Endothelial cell of umbilical vein (primary cell): ENCODE data around the gene NCBP1. TPM values are rescaled to one million over a fixed set of nuclear protein-coding genes. Genes with fewer than 3 reads are reported as not detected.

Experiments used
- BruUV-seq: library from RNA; stranded (reverse); fragments of 400-500 nt; replicated peaks from 2 replicates; lab custom pipeline; 2021; lab: Mats Ljungman, UMichigan
- CTCF ChIA-PET: fragments of 300-600, 350-600 bp; sonication (Branson Sonifier 250); formaldehyde crosslinking; loops from one replicate; lab custom pipeline; 2021; ENCODE audit warnings: antibody characterized with exemption, inconsistent platforms; lab: Charles Lee
- POLR2A ChIA-PET: fragments of 300-600, 350-600 bp; sonication (Branson Sonifier 250); formaldehyde crosslinking; loops from one replicate; lab custom pipeline; 2021; ENCODE audit warnings: antibody characterized with exemption, inconsistent platforms; lab: Charles Lee
- DNase-seq: peaks from one replicate; pipeline ENCODE4 v3.0.0-alpha.2; 2011; ENCODE audit warnings: low read depth, low spot score
- FAIRE-seq: peaks from 2 replicates; lab custom pipeline; 2011; peaks lifted over from hg19 to GRCh38; lab: Jason Lieb, UNC
- H2AFZ ChIP-seq: 2 replicates; pipeline ENCODE4 v1.6.0; 2012; ENCODE audit warnings: low read depth, low read length, control low read depth, inconsistent platforms
- H3K27ac ChIP-seq: 2 replicates; pipeline ENCODE4 v1.5.1; 2011; ENCODE audit warnings: low read depth, mild to moderate bottlenecking, control low read depth, low read length, moderate library complexity; ENCODE audit not compliant: insufficient read depth
- H3K27me3 ChIP-seq, 2 experiments: 2 replicates each; pipeline versions ENCODE4 v1.6.0 to v1.6.1; 2011; ENCODE audit warnings: low read length in 2 of 2, mixed read lengths in 1 of 2; ENCODE audit not compliant: control insufficient read depth in 2 of 2, insufficient read depth in 2 of 2
- H3K36me3 ChIP-seq, 2 experiments: 2 replicates in 1 of 2; 3 replicates in 1 of 2; pipeline ENCODE4 v1.5.1; 2011; ENCODE audit warnings: low read length in 2 of 2, mild to moderate bottlenecking in 1 of 2, moderate library complexity in 1 of 2; ENCODE audit not compliant: control insufficient read depth in 2 of 2, insufficient read depth in 2 of 2; ENCODE audit errors: extremely low read depth in 1 of 2
- H3K4me1 ChIP-seq: 3 replicates; pipeline ENCODE4 v1.5.1; 2011; ENCODE audit warnings: mild to moderate bottlenecking, low read length; ENCODE audit not compliant: control insufficient read depth, insufficient read depth; ENCODE audit errors: extremely low read depth
- H3K4me2 ChIP-seq: 2 replicates; pipeline ENCODE4 v1.6.1; 2011; ENCODE audit warnings: low read length, control low read depth, mixed read lengths; ENCODE audit not compliant: insufficient read depth
- H3K4me3 ChIP-seq, 3 experiments: fragments of 200-600 bp in 1 of 3; sonication (generic), shearing (Covaris generic) in 1 of 3; replicated peaks in 1 of 3; 2 replicates each; pipeline ENCODE4 v1.5.1; 2011 to 2016; ENCODE audit warnings: control low read depth in 3 of 3, low read length in 3 of 3, mild to moderate bottlenecking in 2 of 3, inconsistent platforms in 1 of 3, low read depth in 1 of 3, moderate library complexity in 1 of 3; ENCODE audit not compliant: insufficient read depth in 1 of 3
- H3K79me2 ChIP-seq: 2 replicates; pipeline ENCODE4 v1.6.0; 2012; ENCODE audit warnings: low read length, inconsistent platforms; ENCODE audit not compliant: control insufficient read depth, insufficient read depth
- H3K9ac ChIP-seq: replicated peaks from 2 replicates; pipeline ENCODE3; 2011; ENCODE audit warnings: low read length, control low read depth; ENCODE audit not compliant: insufficient read depth; ENCODE audit errors: extremely low read depth
- H3K9me1 ChIP-seq: replicated peaks from 3 replicates; pipeline ENCODE4 v1.6.0; 2011; ENCODE audit warnings: mild to moderate bottlenecking, low read length; ENCODE audit not compliant: control insufficient read depth, insufficient read depth; ENCODE audit errors: extremely low read depth
- H3K9me3 ChIP-seq: replicated peaks from 2 replicates; pipeline ENCODE4 v1.5.1; 2012; ENCODE audit warnings: low read length, inconsistent platforms; ENCODE audit not compliant: control insufficient read depth, insufficient read depth
- H4K20me1 ChIP-seq: replicated peaks from 2 replicates; pipeline ENCODE3; 2011; ENCODE audit warnings: mild to moderate bottlenecking, low read length; ENCODE audit not compliant: control insufficient read depth, insufficient read depth; ENCODE audit errors: extremely low read depth
- EZH2 ChIP-seq: IDR thresholded peaks from 2 replicates; pipeline ENCODE4 v1.6.1; 2012; ENCODE audit warnings: borderline replicate concordance, low read depth, mild to moderate bottlenecking, moderate library complexity, low read length, inconsistent platforms; ENCODE audit not compliant: severe bottlenecking
- FOS ChIP-seq: IDR thresholded peaks from 2 replicates; pipeline ENCODE4 v1.6.1; 2011; ENCODE audit warnings: mild to moderate bottlenecking, low read length, moderate library complexity, borderline replicate concordance; ENCODE audit not compliant: insufficient read depth
- GATA2 ChIP-seq: IDR thresholded peaks from 2 replicates; pipeline ENCODE4 v1.7.0; 2011; ENCODE audit warnings: low read depth, mild to moderate bottlenecking, moderate library complexity, mixed read lengths, low read length; ENCODE audit not compliant: insufficient read length, insufficient read depth
- JUN ChIP-seq: IDR thresholded peaks from 2 replicates; pipeline ENCODE4 v1.6.1; 2011; ENCODE audit warnings: borderline replicate concordance, low read depth; ENCODE audit not compliant: insufficient read length, insufficient read depth
- MAX ChIP-seq: IDR thresholded peaks from 2 replicates; pipeline ENCODE4 v1.6.1; 2011; ENCODE audit not compliant: insufficient read depth, insufficient read length
- MYC ChIP-seq: IDR thresholded peaks from one replicate; pipeline ENCODE4 v1.6.1; 2011; ENCODE audit warnings: mild to moderate bottlenecking, low read depth, low read length
- POLR2A ChIP-seq: IDR thresholded peaks from 2 replicates; pipeline ENCODE4 v1.6.1; 2012; ENCODE audit warnings: low read depth, mild to moderate bottlenecking, control low read depth, low read length
- POLR2AphosphoS5 ChIP-seq: IDR thresholded peaks from 2 replicates; pipeline ENCODE4 v1.6.1; 2012; ENCODE audit warnings: low read depth, mild to moderate bottlenecking, control low read depth, low read length, moderate library complexity; ENCODE audit not compliant: insufficient read depth
- dilution Hi-C: fragments of 300-500 bp; cut with MboI; formaldehyde crosslinking; loops from one replicate; pipeline ENCODE4 v1.15.0; 2019; ENCODE audit warnings: low sequenced_read_pairs; ENCODE audit not compliant: extremely low pct_ligation_motif_present
- intact Hi-C: fragments of 100-400 bp; cut with micrococcal nuclease; formaldehyde crosslinking; loops from one replicate; pipeline ENCODE4 v1.10.0; 2022
- polyA plus RNA-seq, 4 experiments: library from polyadenylated mRNA; depleted of rRNA in 3 of 4; stranded (reverse) in 3 of 4; unstranded in 1 of 4; fragments of >200 nt; gene quantifications; 2 replicates each; pipeline versions ENCODE4 v1.2.1 to v1.2.3, GENCODE V29; 2011 to 2012; ENCODE audit warnings: missing spikeins in 1 of 4
- total RNA-seq: library from RNA; stranded (reverse); gene quantifications from 2 replicates; pipeline ENCODE4 v1.2.3, GENCODE V29; 2021
- TF ChIP-seq, protein P1 (sequence below), 2 donors: IDR thresholded peaks; 1 replicate in 1 of 2; 2 replicates in 1 of 2; pipeline ENCODE4 v1.5.1; 2011; ENCODE audit warnings: low read length in 2 of 2, mild to moderate bottlenecking in 2 of 2, moderate library complexity in 2 of 2, control low read depth in 1 of 2, inconsistent platforms in 1 of 2, low read depth in 1 of 2; ENCODE audit not compliant: insufficient read depth in 1 of 2; ENCODE audit errors: extremely low read depth in 1 of 2

The NCBP1 gene
- total and polyA plus RNA-seq, 2 donors (not counting 3 experiments of a cell fraction or from before 2014, with no cell fraction given): 10.9 to 45.3 TPM

DNA sequence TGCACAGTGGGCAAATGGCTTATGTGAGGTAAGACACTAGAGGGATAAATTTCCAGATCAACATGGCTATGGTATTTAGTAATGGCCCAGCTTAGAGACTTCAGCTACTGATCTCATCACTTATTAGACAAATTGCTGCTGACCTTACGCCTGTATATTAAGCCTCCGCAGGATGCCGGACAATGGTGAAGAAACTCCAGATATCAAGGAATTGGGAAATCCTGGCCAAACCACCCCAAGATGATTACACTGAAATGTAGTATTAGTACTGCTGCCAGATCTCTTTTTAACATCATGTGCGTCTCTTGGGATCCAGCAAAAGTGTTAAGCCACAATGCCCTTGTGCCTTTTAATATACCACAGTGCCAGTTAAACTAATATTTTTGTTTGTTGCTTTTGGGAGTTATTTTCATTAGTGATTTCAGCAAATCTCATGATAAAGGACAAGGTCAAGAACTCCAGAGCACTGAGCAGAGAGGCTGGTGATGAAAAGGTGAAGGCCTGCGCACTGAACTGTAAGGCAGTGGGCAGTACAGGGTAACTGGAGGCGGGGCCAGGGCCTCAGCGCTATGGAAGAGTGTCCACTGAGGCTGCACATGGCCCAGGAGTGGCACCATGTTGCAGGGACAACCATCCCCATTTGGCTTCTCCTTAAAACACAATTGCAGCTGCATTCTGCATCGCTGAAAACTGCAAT, 32.9 kb upstream of the NCBP1 start:
- ChIA-PET CTCF (interaction anchor here (4.6 to 15.7 kb wide), 2 partner anchors 15 to 130 kb away, joined by 31 to 775 read pairs; no protein-coding TSS in a partner anchor), POLR2A (no interaction called here)
- no peak overlapping the region for H3K27ac ChIP-seq
- H3K79me2 ChIP-seq: no peaks in the 10 kb centered on the region
- no peak overlapping the region for H3K4me2 ChIP-seq
- DNase-seq: no peak
- no peaks in the 10 kb centered on the region for H3K9me3 ChIP-seq
- H2AFZ ChIP-seq: no peak overlapping the region
- TF ChIP-seq GATA2: no peak
- no peak for TF ChIP-seq POLR2AphosphoS5
- no peak for TF ChIP-seq JUN
- no peaks in the 10 kb centered on the region for H4K20me1 ChIP-seq
- peaks cover 6 to 16% of the 10 kb centered on the region in 2 experiments for H3K36me3 ChIP-seq
- no peak overlapping the region for H3K4me3 ChIP-seq
- H3K9me1 ChIP-seq: no peaks in the 10 kb centered on the region
- dilution Hi-C loops: loop anchor here (25.0 kb wide), 1 partner anchor 138 kb away; no protein-coding TSS in a partner anchor
- H3K27me3 ChIP-seq: peaks cover 0 to 4% of the 10 kb centered on the region in 2 experiments
- intact Hi-C loops: no loop called here
- no peak for FAIRE-seq
- H3K9ac ChIP-seq: no peak overlapping the region
- H3K4me1 ChIP-seq: no peaks in the 10 kb centered on the region
- BruUV-seq: no TSS peak

DNA sequence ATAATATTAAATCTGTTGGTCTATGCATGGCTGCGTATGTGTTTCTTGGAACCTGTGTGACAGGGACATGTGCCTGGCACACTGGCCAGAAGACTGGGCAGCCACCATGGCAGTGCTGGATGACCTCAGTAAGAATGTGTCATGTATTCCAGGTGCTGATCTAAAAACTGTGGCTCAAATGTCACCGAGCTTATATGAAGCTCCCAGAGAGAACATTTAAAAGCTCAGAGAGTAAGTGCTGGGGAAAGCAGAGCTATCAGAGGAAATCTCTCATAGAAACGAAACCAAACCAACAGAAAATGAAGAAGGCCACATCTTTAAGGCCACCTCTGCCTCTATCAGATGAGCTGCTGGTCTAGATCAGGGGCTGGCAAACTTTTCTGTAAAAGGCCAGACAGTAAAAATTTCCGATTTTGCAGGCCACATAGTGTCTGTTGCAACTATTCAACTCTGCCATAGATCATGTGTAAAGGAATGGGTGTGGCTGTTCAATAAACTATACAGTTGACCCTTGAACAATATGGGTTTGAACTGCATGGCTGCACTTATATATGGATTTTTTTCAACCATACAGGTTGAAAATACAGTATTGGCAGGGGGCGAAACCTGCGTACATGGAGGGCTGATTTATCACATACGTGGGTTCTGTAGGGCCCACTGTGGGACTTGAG, 32.3 kb upstream of the NCBP1 start:
- Histone ChIP-seq H3K4me1 (no peaks in the 10 kb centered on the region), H3K9me3 (no peaks in the 10 kb centered on the region), H3K79me2 (no peaks in the 10 kb centered on the region), H3K4me2 (no peak overlapping the region), H3K27me3 (peaks cover 0 to 2% of the 10 kb centered on the region in 2 experiments), H3K9ac (no peak overlapping the region), H3K4me3 (no peak overlapping the region), H2AFZ (no peak overlapping the region), H3K9me1 (no peaks in the 10 kb centered on the region), H3K36me3 (peaks cover 8 to 19% of the 10 kb centered on the region in 2 experiments), H4K20me1 (no peaks in the 10 kb centered on the region), H3K27ac (no peak overlapping the region)
- ChIA-PET CTCF (interaction anchor here (1.1 to 15.7 kb wide), 3 partner anchors 14 to 142 kb away, joined by 3 to 775 read pairs (median 31); no protein-coding TSS in a partner anchor), POLR2A (no interaction called here)
- DNase-seq (no peak), FAIRE-seq (no peak)
- dilution Hi-C loops: loop anchor here (25.0 kb wide), 1 partner anchor 139 kb away; no protein-coding TSS in a partner anchor
- intact Hi-C loops: no loop called here
- TF ChIP-seq POLR2A: no peak
- TF ChIP-seq, protein P1, sequence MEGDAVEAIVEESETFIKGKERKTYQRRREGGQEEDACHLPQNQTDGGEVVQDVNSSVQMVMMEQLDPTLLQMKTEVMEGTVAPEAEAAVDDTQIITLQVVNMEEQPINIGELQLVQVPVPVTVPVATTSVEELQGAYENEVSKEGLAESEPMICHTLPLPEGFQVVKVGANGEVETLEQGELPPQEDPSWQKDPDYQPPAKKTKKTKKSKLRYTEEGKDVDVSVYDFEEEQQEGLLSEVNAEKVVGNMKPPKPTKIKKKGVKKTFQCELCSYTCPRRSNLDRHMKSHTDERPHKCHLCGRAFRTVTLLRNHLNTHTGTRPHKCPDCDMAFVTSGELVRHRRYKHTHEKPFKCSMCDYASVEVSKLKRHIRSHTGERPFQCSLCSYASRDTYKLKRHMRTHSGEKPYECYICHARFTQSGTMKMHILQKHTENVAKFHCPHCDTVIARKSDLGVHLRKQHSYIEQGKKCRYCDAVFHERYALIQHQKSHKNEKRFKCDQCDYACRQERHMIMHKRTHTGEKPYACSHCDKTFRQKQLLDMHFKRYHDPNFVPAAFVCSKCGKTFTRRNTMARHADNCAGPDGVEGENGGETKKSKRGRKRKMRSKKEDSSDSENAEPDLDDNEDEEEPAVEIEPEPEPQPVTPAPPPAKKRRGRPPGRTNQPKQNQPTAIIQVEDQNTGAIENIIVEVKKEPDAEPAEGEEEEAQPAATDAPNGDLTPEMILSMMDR (IDR thresholded peaks at IDR 0.05; ENCODE audit: extremely low read depth in 1 of 2, insufficient read depth in 1 of 2, low read depth in 1 of 2, low read length in 2 of 2): no peak
- no peak for TF ChIP-seq FOS
- no peak for TF ChIP-seq GATA2
- TF ChIP-seq MYC: no peak
- no peak for TF ChIP-seq POLR2AphosphoS5
- TF ChIP-seq MAX: no peak
- TF ChIP-seq JUN: no peak
- TF ChIP-seq EZH2: no peak
- BruUV-seq: no TSS peak
